BJ (cell line): ENCODE results near the gene CPNE1. TPM values are rescaled to one million over a fixed set of nuclear protein-coding genes. Genes with fewer than 3 reads are reported as not detected.

Experiments
- CTCF ChIA-PET: fragments of 350-600 bp; formaldehyde crosslinking; extraction: SDS; loops from one replicate; lab custom pipeline; 2021; ENCODE audit warnings: antibody characterized with exemption, inconsistent platforms; lab: Yijun Ruan, JAX
- POLR2A ChIA-PET: fragments of 300-600 bp; sonication (Branson Sonifier 250); formaldehyde crosslinking; extraction: SDS; loops from one replicate; lab custom pipeline; 2021; ENCODE audit warnings: antibody characterized with exemption; lab: Charles Lee
- DNase-seq: peaks from one replicate; pipeline ENCODE4 v3.0.0-alpha.2; 2011; ENCODE audit warnings: low read depth
- H3K27me3 ChIP-seq: 2 replicates; pipeline ENCODE4 v1.6.0; 2011; ENCODE audit warnings: low read length; ENCODE audit not compliant: control insufficient read depth, insufficient read depth
- H3K36me3 ChIP-seq: 2 replicates; pipeline ENCODE4 v1.5.1; 2011; ENCODE audit warnings: low read length; ENCODE audit not compliant: control insufficient read depth, insufficient read depth
- H3K4me3 ChIP-seq: 2 replicates; pipeline ENCODE4 v1.5.1; 2011; ENCODE audit warnings: low read depth, mild to moderate bottlenecking, control low read depth, low read length
- CTCF ChIP-seq: IDR thresholded peaks from 2 replicates; pipeline ENCODE4 v1.5.1; 2011; ENCODE audit warnings: low read depth, mild to moderate bottlenecking, control low read depth, inconsistent platforms, low read length, moderate library complexity; ENCODE audit not compliant: insufficient read depth
- polyA plus RNA-seq: library from polyadenylated mRNA; depleted of rRNA; stranded (reverse); fragments of >200 nt; gene quantifications from 2 replicates; pipeline ENCODE4 v1.2.3, GENCODE V29; 2011

The CPNE1 gene
- polyA plus RNA-seq, 1 experiment: 217 TPM

GRCh38 chr20:35680452-35681183 is 15.9 kb upstream of the CPNE1 start:
- peaks cover 1% of the 10 kb centered on the region for H3K36me3 ChIP-seq
- CTCF ChIA-PET: no interaction called here
- no peaks in the 10 kb centered on the region for H3K27me3 ChIP-seq
- POLR2A ChIA-PET: no interaction called here
- TF ChIP-seq CTCF: no peak
- no peak overlapping the region for H3K4me3 ChIP-seq
- DNase-seq: no peak

- CTCF ChIA-PET: no interaction called here
- Histone ChIP-seq H3K27me3 (no peaks in the 10 kb centered on the region), H3K4me3 (no peak overlapping the region), H3K36me3 (peaks cover 8% of the 10 kb centered on the region)
- DNase-seq: no peak
- POLR2A ChIA-PET: no interaction called here
- TF ChIP-seq CTCF: no peak
Observed at GRCh38 chr20:35674921-35675320, 10.2 kb upstream of the CPNE1 start.

- CTCF ChIA-PET: no interaction called here
- Histone ChIP-seq H3K4me3 (no peak overlapping the region), H3K36me3 (peaks cover 15% of the 10 kb centered on the region), H3K27me3 (no peaks in the 10 kb centered on the region)
- DNase-seq: no peak
- POLR2A ChIA-PET: no interaction called here
- TF ChIP-seq CTCF: no peak
Observed at GRCh38 chr20:35673884-35674283, 9.2 kb upstream of the CPNE1 start.

GRCh38 chr20:35669681-35670080 is 5.0 kb upstream of the CPNE1 start:
- ChIA-PET CTCF (no interaction called here), POLR2A (no interaction called here)
- H3K36me3 ChIP-seq: peaks cover 15% of the 10 kb centered on the region
- H3K4me3 ChIP-seq: no peak overlapping the region
- DNase-seq: no peak
- TF ChIP-seq CTCF: no peak
- no peaks in the 10 kb centered on the region for H3K27me3 ChIP-seq

- Histone ChIP-seq H3K4me3 (no peak overlapping the region), H3K36me3 (peaks cover 13% of the 10 kb centered on the region), H3K27me3 (no peaks in the 10 kb centered on the region)
- TF ChIP-seq CTCF: no peak
- CTCF ChIA-PET: no interaction called here
- POLR2A ChIA-PET: no interaction called here
- DNase-seq: no peak
Observed at GRCh38 chr20:35669221-35669620, 4.5 kb upstream of the CPNE1 start.
